ENCODE data around the gene M1AP. TPM values are rescaled to one million over a fixed set of nuclear protein-coding genes. Genes with fewer than 3 reads are reported as not detected.

The M1AP gene
- total RNA-seq, 1 experiment from 2014 or later: not detected

DNA sequence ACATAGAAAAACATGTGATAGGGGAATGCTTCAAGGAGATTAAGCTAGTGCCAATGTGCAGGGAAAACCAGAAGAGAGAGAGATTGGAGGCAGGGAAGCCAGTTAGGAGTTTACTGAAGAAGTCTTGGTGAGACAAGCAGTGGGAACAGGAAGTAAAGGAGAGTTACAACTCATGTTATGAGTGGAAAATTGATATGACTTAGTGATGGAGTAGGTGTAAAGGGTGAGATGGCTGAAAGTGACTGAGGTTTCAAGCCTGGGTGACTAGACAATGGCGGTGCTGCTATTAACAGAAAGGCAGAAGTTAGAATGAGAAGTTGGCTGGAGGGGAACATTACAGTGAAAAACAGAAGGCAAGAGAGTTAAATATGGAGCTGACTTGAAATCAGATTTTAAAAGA is 77.1 kb downstream of the M1AP start:
- Histone ChIP-seq H3F3A (ENCODE audit: low read length, unreplicated experiment) (peaks cover 4% of the 10 kb centered on the region), H3K9me2 (replicated peaks; ENCODE audit: low read length) (no peaks in the 10 kb centered on the region), H3K9me3 (ENCODE audit: low read length) (no peaks in the 10 kb centered on the region), H3K79me2 (ENCODE audit: low read length) (no peaks in the 10 kb centered on the region), H4K20me1 (ENCODE audit: low read length) (no peaks in the 10 kb centered on the region), H3K27me3 (ENCODE audit: low read length) (no peaks in the 10 kb centered on the region), H3K27ac (ENCODE audit: low read length) (no peak overlapping the region), H3K4me3 (ENCODE audit: low read length) (no peak overlapping the region), H3K4me1 (ENCODE audit: insufficient read depth, low read length) (peaks cover 32% of the 10 kb centered on the region), H3K4me2 (ENCODE audit: low read length) (no peak overlapping the region), H3K36me3 (ENCODE audit: low read depth, low read length) (no peaks in the 10 kb centered on the region), H3K9ac (ENCODE audit: low read length) (no peak overlapping the region), H2AFZ (ENCODE audit: low read length) (no peak overlapping the region)
- no peak for ATAC-seq
- no peak for DNase-seq
- intact Hi-C loops (cut with micrococcal nuclease): no loop called here
- TF ChIP-seq, protein P1, sequence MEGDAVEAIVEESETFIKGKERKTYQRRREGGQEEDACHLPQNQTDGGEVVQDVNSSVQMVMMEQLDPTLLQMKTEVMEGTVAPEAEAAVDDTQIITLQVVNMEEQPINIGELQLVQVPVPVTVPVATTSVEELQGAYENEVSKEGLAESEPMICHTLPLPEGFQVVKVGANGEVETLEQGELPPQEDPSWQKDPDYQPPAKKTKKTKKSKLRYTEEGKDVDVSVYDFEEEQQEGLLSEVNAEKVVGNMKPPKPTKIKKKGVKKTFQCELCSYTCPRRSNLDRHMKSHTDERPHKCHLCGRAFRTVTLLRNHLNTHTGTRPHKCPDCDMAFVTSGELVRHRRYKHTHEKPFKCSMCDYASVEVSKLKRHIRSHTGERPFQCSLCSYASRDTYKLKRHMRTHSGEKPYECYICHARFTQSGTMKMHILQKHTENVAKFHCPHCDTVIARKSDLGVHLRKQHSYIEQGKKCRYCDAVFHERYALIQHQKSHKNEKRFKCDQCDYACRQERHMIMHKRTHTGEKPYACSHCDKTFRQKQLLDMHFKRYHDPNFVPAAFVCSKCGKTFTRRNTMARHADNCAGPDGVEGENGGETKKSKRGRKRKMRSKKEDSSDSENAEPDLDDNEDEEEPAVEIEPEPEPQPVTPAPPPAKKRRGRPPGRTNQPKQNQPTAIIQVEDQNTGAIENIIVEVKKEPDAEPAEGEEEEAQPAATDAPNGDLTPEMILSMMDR (conservative IDR thresholded peaks at IDR 0.05; ENCODE audit: low read depth, low read length): no peak
- TF ChIP-seq EZH2 (IDR thresholded peaks at IDR 0.05; ENCODE audit: low read length, unreplicated experiment): no peak
- CTCF ChIA-PET: no interaction called here
- POLR2A ChIA-PET (ENCODE audit: unreplicated experiment): no interaction called here
- no TSS peak for BruUV-seq (replicated peaks)

- POLR2A ChIA-PET (ENCODE audit: unreplicated experiment): no interaction called here
- Histone ChIP-seq H3K27ac (ENCODE audit: low read length) (no peak overlapping the region), H3K4me1 (ENCODE audit: insufficient read depth, low read length) (peaks cover 32% of the 10 kb centered on the region), H3K9ac (ENCODE audit: low read length) (no peak overlapping the region), H3K36me3 (ENCODE audit: low read depth, low read length) (no peaks in the 10 kb centered on the region), H3K9me2 (replicated peaks; ENCODE audit: low read length) (no peaks in the 10 kb centered on the region), H3K4me2 (ENCODE audit: low read length) (no peak overlapping the region), H4K20me1 (ENCODE audit: low read length) (no peaks in the 10 kb centered on the region), H3K79me2 (ENCODE audit: low read length) (no peaks in the 10 kb centered on the region), H3K27me3 (ENCODE audit: low read length) (no peaks in the 10 kb centered on the region), H3F3A (ENCODE audit: low read length, unreplicated experiment) (peaks cover 4% of the 10 kb centered on the region), H3K9me3 (ENCODE audit: low read length) (no peaks in the 10 kb centered on the region), H2AFZ (ENCODE audit: low read length) (no peak overlapping the region), H3K4me3 (ENCODE audit: low read length) (no peak overlapping the region)
- DNase-seq (no peak), ATAC-seq (no peak)
- no TSS peak for BruUV-seq (replicated peaks)
- CTCF ChIA-PET: no interaction called here
- no peak for TF ChIP-seq EZH2 (IDR thresholded peaks at IDR 0.05; ENCODE audit: low read length, unreplicated experiment)
- TF ChIP-seq, protein P1 (conservative IDR thresholded peaks at IDR 0.05; ENCODE audit: low read depth, low read length): no peak
- TF ChIP-seq EZH2phosphoT487 (IDR thresholded peaks at IDR 0.05; ENCODE audit: borderline replicate concordance, low read length): no peak
- intact Hi-C loops (cut with micrococcal nuclease): no loop called here
Measured at GRCh38 chr2:74569686-74570085, 78.4 kb downstream of the M1AP start.

DNA sequence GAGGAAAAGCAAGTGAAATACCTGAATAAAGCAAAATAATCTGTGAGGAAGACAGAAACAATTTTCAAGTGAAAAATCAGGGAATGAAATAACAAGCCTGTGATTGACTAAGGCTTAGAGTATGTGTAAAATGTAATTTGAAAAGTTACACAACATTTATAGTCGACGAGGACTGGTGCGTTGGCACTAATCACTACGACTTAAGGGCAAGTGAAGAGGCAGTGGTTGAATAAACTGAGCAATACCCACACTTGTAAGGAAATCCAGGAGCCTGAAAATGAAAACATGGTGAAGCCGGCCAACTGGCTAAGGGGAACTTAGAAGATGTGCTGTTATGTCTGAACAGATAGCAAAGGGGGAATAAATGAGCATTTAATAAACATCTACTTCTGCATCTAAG is 80.2 kb downstream of the M1AP start:
- no peak overlapping the region for H3K4me3 ChIP-seq (ENCODE audit: low read length)
- peaks cover 23% of the 10 kb centered on the region for H3K4me1 ChIP-seq (ENCODE audit: insufficient read depth, low read length)
- H3K9me2 ChIP-seq (replicated peaks; ENCODE audit: low read length): no peaks in the 10 kb centered on the region
- no peak overlapping the region for H3K9ac ChIP-seq (ENCODE audit: low read length)
- H3K9me3 ChIP-seq (ENCODE audit: low read length): no peaks in the 10 kb centered on the region
- H3F3A ChIP-seq (ENCODE audit: low read length, unreplicated experiment): no peaks in the 10 kb centered on the region
- intact Hi-C loops (cut with micrococcal nuclease): no loop called here
- H3K27me3 ChIP-seq (ENCODE audit: low read length): no peaks in the 10 kb centered on the region
- H3K79me2 ChIP-seq (ENCODE audit: low read length): no peaks in the 10 kb centered on the region
- BruUV-seq (replicated peaks): no TSS peak
- DNase-seq: peak; percentile 64
- ChIA-PET POLR2A (ENCODE audit: unreplicated experiment) (no interaction called here), CTCF (no interaction called here)
- TF ChIP-seq, protein P1 (conservative IDR thresholded peaks at IDR 0.05; ENCODE audit: low read depth, low read length): no peak
- TF ChIP-seq EZH2 (IDR thresholded peaks at IDR 0.05; ENCODE audit: low read length, unreplicated experiment) (no peak), EZH2phosphoT487 (IDR thresholded peaks at IDR 0.05; ENCODE audit: borderline replicate concordance, low read length) (no peak)
- no peaks in the 10 kb centered on the region for H3K36me3 ChIP-seq (ENCODE audit: low read depth, low read length)
- H4K20me1 ChIP-seq (ENCODE audit: low read length): no peaks in the 10 kb centered on the region
- peak overlapping the region; percentile 52 for H3K4me2 ChIP-seq (ENCODE audit: low read length)
- peak overlapping the region; percentile 28; the same call in 1 of the 2 replicates for H2AFZ ChIP-seq (ENCODE audit: low read length)
- ATAC-seq: no peak
- H3K27ac ChIP-seq (ENCODE audit: low read length): peak overlapping the region; percentile 28
